Activated T-helper 2 cell treated with anti-CD3 and anti-CD28 coated beads, Interferon-gamma antibody, Interleukin-2, Interleukin-4, amounts not matched to agents 10 μg/mL and 5 μg/mL and 100 μg/mL, durations not matched to agents 14 hours and 24 hours and 36 hours (primary cell): Measurements from ENCODE around the gene MUC3A. TPM values are rescaled to one million over a fixed set of nuclear protein-coding genes. Genes with fewer than 3 reads are reported as not detected.
"Not testable (repeated sequence)": the region's sequence is repeated elsewhere in the genome, so short reads cannot be mapped to it uniquely, and the experiment has no call there.

Experiments
- DNase-seq: peaks from one replicate; pipeline ENCODE4 v3.0.0; 2021; ENCODE audit warnings: low spot score
- H3K27ac Mint-ChIP-seq: one replicate; pipeline ENCODE4 v1.8.0; 2021; ENCODE audit warnings: mixed read lengths
- H3K27me3 Mint-ChIP-seq: one replicate; pipeline ENCODE4 v1.8.0; 2021; ENCODE audit warnings: low read depth, mixed read lengths
- H3K36me3 Mint-ChIP-seq: one replicate; pipeline ENCODE4 v1.8.0; 2021; ENCODE audit warnings: low read depth, mixed read lengths
- H3K4me1 Mint-ChIP-seq: one replicate; pipeline ENCODE4 v1.8.0; 2021; ENCODE audit warnings: low read depth, mixed read lengths
- H3K4me3 Mint-ChIP-seq: one replicate; pipeline ENCODE4 v1.8.0; 2021; ENCODE audit warnings: low read depth, mild to moderate bottlenecking, moderate library complexity, mixed read lengths
- H3K9me3 Mint-ChIP-seq: one replicate; pipeline ENCODE4 v1.8.0; 2021; ENCODE audit warnings: mixed read lengths
- intact Hi-C: fragments of 100-400 bp; cut with micrococcal nuclease; formaldehyde crosslinking; loops from one replicate; pipeline ENCODE4 v1.15.1; 2023
- total RNA-seq: library from RNA; stranded (reverse); gene quantifications from 2 replicates; pipeline ENCODE4 v1.2.3, GENCODE V29; 2022

The MUC3A gene
- total RNA-seq, 1 donor from 2014 or later, result 0.11 TPM

- H3K9me3 Mint-ChIP-seq, result no peaks in the 10 kb centered on the region
- H3K27ac Mint-ChIP-seq, result no peak overlapping the region
- intact Hi-C loops, result loop anchor here (5.0 kb wide), 1 partner anchor 200 kb away; the partner anchor contains the start of gene VGF
- peak overlapping the region; percentile 1 for H3K4me3 Mint-ChIP-seq
- peaks cover 10% of the 10 kb centered on the region for H3K4me1 Mint-ChIP-seq
- H3K36me3 Mint-ChIP-seq, result no peaks in the 10 kb centered on the region
- H3K27me3 Mint-ChIP-seq, result peaks cover 35% of the 10 kb centered on the region
- DNase-seq, result no peak
Observed at GRCh38 chr7:100967292-100967863, 18.0 kb downstream of the MUC3A start.

- Mint-ChIP-seq H3K4me1 (peaks cover 10% of the 10 kb centered on the region), H3K27me3 (peaks cover 35% of the 10 kb centered on the region), H3K27ac (no peak overlapping the region), H3K36me3 (no peaks in the 10 kb centered on the region), H3K9me3 (no peaks in the 10 kb centered on the region), H3K4me3 (no peak overlapping the region)
- intact Hi-C loops, result loop anchor here (5.0 kb wide), 1 partner anchor 199 kb away; the partner anchor contains the start of gene VGF
- DNase-seq, result no peak
Observed at GRCh38 chr7:100968031-100968430, 18.7 kb downstream of the MUC3A start.

- DNase-seq, result no peak
- Mint-ChIP-seq H3K9me3 (no peaks in the 10 kb centered on the region), H3K27ac (no peak overlapping the region), H3K4me3 (no peak overlapping the region), H3K27me3 (peaks cover 32% of the 10 kb centered on the region), H3K36me3 (no peaks in the 10 kb centered on the region), H3K4me1 (peaks cover 10% of the 10 kb centered on the region)
- intact Hi-C loops, result loop anchor here (5.0 kb wide), 1 partner anchor 199 kb away; the partner anchor contains the start of gene VGF
Observed at GRCh38 chr7:100968650-100969049, 19.3 kb downstream of the MUC3A start.

- DNase-seq, result no peak
- Mint-ChIP-seq H3K4me1 (peaks cover 10% of the 10 kb centered on the region), H3K27me3 (peaks cover 31% of the 10 kb centered on the region), H3K27ac (no peak within 1 kb of the TSS), H3K4me3 (no peak within 1 kb of the TSS), H3K9me3 (no peaks in the 10 kb centered on the region), H3K36me3 (no peaks in the 10 kb centered on the region)
- intact Hi-C loops, result loop anchor here (5.0 kb wide), 1 partner anchor 198 kb away; the partner anchor contains the start of gene VGF
Observed at GRCh38 chr7:100969066-100969615, 19.8 kb downstream of the MUC3A start, which contains the start of gene MUC12. Gene MUC12 (plus strand): TSS chr7:100969565. CDS start chr7:100969623, 58 bp downstream.

- intact Hi-C loops, result no loop called here
- Mint-ChIP-seq H3K4me1 (peaks cover 6% of the 10 kb centered on the region), H3K9me3 (no peaks in the 10 kb centered on the region), H3K27me3 (peaks cover 23% of the 10 kb centered on the region), H3K4me3 (no peak overlapping the region), H3K27ac (no peak overlapping the region), H3K36me3 (no peaks in the 10 kb centered on the region)
- DNase-seq, result no peak
Observed at GRCh38 chr7:100971111-100972001, 22.0 kb downstream of the MUC3A start.

GRCh38 chr7:100972002-100972347 lies 22.6 kb downstream of the MUC3A start:
- peaks cover 18% of the 10 kb centered on the region for H3K27me3 Mint-ChIP-seq
- H3K4me1 Mint-ChIP-seq, result peaks cover 3% of the 10 kb centered on the region
- H3K4me3 Mint-ChIP-seq, result no peak overlapping the region
- no peaks in the 10 kb centered on the region for H3K36me3 Mint-ChIP-seq
- H3K9me3 Mint-ChIP-seq, result no peaks in the 10 kb centered on the region
- intact Hi-C loops, result no loop called here
- no peak overlapping the region for H3K27ac Mint-ChIP-seq
- DNase-seq, result no peak

- intact Hi-C loops, result no loop called here
- Mint-ChIP-seq H3K27me3 (peaks cover 7% of the 10 kb centered on the region), H3K4me3 (no peak overlapping the region)
Observed at GRCh38 chr7:100974021-100974420, 24.7 kb downstream of the MUC3A start.

GRCh38 chr7:100975371-100975821 lies 26.1 kb downstream of the MUC3A start:
- intact Hi-C loops, result no loop called here
- DNase-seq, result no peak
- H3K9me3 Mint-ChIP-seq, result no peaks in the 10 kb centered on the region
- no peaks in the 10 kb centered on the region for H3K36me3 Mint-ChIP-seq
- no peak overlapping the region for H3K4me3 Mint-ChIP-seq
- H3K4me1 Mint-ChIP-seq, result no peaks in the 10 kb centered on the region
- H3K27ac Mint-ChIP-seq, result no peak overlapping the region
- peaks cover 3% of the 10 kb centered on the region for H3K27me3 Mint-ChIP-seq

More at GRCh38 chr7:100974021-100974420, 24.7 kb downstream of the MUC3A start:
- Mint-ChIP-seq H3K27ac (no peak overlapping the region), H3K9me3 (no peaks in the 10 kb centered on the region), H3K36me3 (no peaks in the 10 kb centered on the region), H3K4me1 (no peaks in the 10 kb centered on the region)
- DNase-seq, result no peak

GRCh38 chr7:100978300-100978699 lies 29.0 kb downstream of the MUC3A start:
- H3K4me1 Mint-ChIP-seq, result no peaks in the 10 kb centered on the region
- no peak overlapping the region for H3K27ac Mint-ChIP-seq
- DNase-seq, result no peak
- H3K27me3 Mint-ChIP-seq, result peaks cover 3% of the 10 kb centered on the region
- H3K4me3 Mint-ChIP-seq, result no peak overlapping the region
- H3K36me3 Mint-ChIP-seq, result no peaks in the 10 kb centered on the region
- intact Hi-C loops, result no loop called here
- no peaks in the 10 kb centered on the region for H3K9me3 Mint-ChIP-seq

- Mint-ChIP-seq H3K27ac (no peak overlapping the region), H3K36me3 (no peaks in the 10 kb centered on the region), H3K27me3 (no peaks in the 10 kb centered on the region), H3K9me3 (no peaks in the 10 kb centered on the region), H3K4me1 (no peaks in the 10 kb centered on the region), H3K4me3 (no peak overlapping the region)
- DNase-seq, result no peak
- intact Hi-C loops, result no loop called here
Observed at GRCh38 chr7:100983451-100984187, 34.3 kb downstream of the MUC3A start.

GRCh38 chr7:100984241-100984918 lies 35.0 kb downstream of the MUC3A start:
- DNase-seq, H3K4me3 Mint-ChIP-seq, H3K27ac Mint-ChIP-seq, H3K27me3 Mint-ChIP-seq, intact Hi-C loops, H3K4me1 Mint-ChIP-seq, H3K9me3 Mint-ChIP-seq, H3K36me3 Mint-ChIP-seq: not testable (repeated sequence)
